Naive thymus-derived CD4-positive, alpha-beta T cell (primary cell): ENCODE data around the gene PPY. TPM values are rescaled to one million over a fixed set of nuclear protein-coding genes. Genes with fewer than 3 reads are reported as not detected.

ENCODE experiments used
- ATAC-seq: fragments of 150-1000 bp; cut with Tn5 transposase; 2 replicates; pipeline ENCODE4 v1.10.0; 2021; ENCODE audit warnings: mild to moderate bottlenecking, moderate library complexity
- CTCF ChIA-PET: fragments of 350-600 bp; sonication (Branson Sonifier 250); formaldehyde crosslinking; loops from one replicate; lab custom pipeline; 2021; ENCODE audit warnings: antibody characterized with exemption; lab: Charles Lee
- POLR2A ChIA-PET: fragments of 350-600 bp; sonication (Branson Sonifier 250); formaldehyde crosslinking; loops from one replicate; lab custom pipeline; 2021; ENCODE audit warnings: antibody characterized with exemption, inconsistent platforms; lab: Charles Lee
- DNase-seq, 9 donors: peaks; one replicate each; pipeline versions ENCODE4 v3.0.0 to v3.0.0-alpha.2; 2020 to 2022; ENCODE audit warnings: mixed read lengths in 1 of 9
- H3K27ac ChIP-seq: one replicate; pipeline ENCODE4 v1.7.0; 2013; ENCODE audit warnings: mild to moderate bottlenecking, low read depth, low read length, moderate library complexity
- H3K27me3 ChIP-seq, 2 donors: one replicate each; pipeline ENCODE4 v1.7.0; 2013; ENCODE audit warnings: low read length in 2 of 2, mild to moderate bottlenecking in 2 of 2, moderate library complexity in 2 of 2; ENCODE audit not compliant: control insufficient read depth in 2 of 2, insufficient read depth in 2 of 2
- H3K36me3 ChIP-seq, 3 experiments: 1 replicate in 2 of 3; 2 replicates in 1 of 3; pipeline ENCODE4 v1.7.0; 2013; ENCODE audit warnings: low read length in 3 of 3, mild to moderate bottlenecking in 3 of 3, moderate library complexity in 1 of 3; ENCODE audit not compliant: insufficient read depth in 3 of 3, control insufficient read depth in 2 of 3
- H3K4me1 ChIP-seq, 2 donors: one replicate each; pipeline ENCODE4 v1.7.0; 2013; ENCODE audit warnings: low read length in 2 of 2, mild to moderate bottlenecking in 2 of 2, moderate library complexity in 1 of 2; ENCODE audit not compliant: control insufficient read depth in 2 of 2, insufficient read depth in 2 of 2
- H3K4me3 ChIP-seq: 2 replicates; pipeline ENCODE4 v1.7.0; 2013; ENCODE audit warnings: mild to moderate bottlenecking, low read length
- H3K9me3 ChIP-seq, 3 experiments: 1 replicate in 2 of 3; 2 replicates in 1 of 3; pipeline ENCODE4 v1.7.0; 2013; ENCODE audit warnings: low read length in 3 of 3; ENCODE audit not compliant: control insufficient read depth in 2 of 3
- H3K27ac Mint-ChIP-seq, 9 donors: one replicate each; pipeline ENCODE4 v1.8.0; 2020 to 2022; ENCODE audit warnings: mixed read lengths in 9 of 9, mild to moderate bottlenecking in 8 of 9, moderate library complexity in 5 of 9, inconsistent platforms in 2 of 9
- H3K27me3 Mint-ChIP-seq, 5 donors: one replicate each; pipeline ENCODE4 v1.8.0; 2021 to 2022; ENCODE audit warnings: mixed read lengths in 5 of 5, mild to moderate bottlenecking in 1 of 5
- H3K36me3 Mint-ChIP-seq, 5 donors: one replicate each; pipeline ENCODE4 v1.8.0; 2020 to 2022; ENCODE audit warnings: mixed read lengths in 5 of 5, mild to moderate bottlenecking in 3 of 5, inconsistent platforms in 1 of 5
- H3K4me1 Mint-ChIP-seq, 7 donors: one replicate each; pipeline ENCODE4 v1.8.0; 2020 to 2022; ENCODE audit warnings: mixed read lengths in 7 of 7, mild to moderate bottlenecking in 3 of 7, inconsistent platforms in 1 of 7
- H3K4me3 Mint-ChIP-seq, 10 donors: one replicate each; pipeline ENCODE4 v1.8.0; 2020 to 2022; ENCODE audit warnings: mild to moderate bottlenecking in 10 of 10, mixed read lengths in 10 of 10, moderate library complexity in 6 of 10, inconsistent platforms in 2 of 10
- H3K9me3 Mint-ChIP-seq, 11 donors: one replicate each; pipeline ENCODE4 v1.8.0; 2020 to 2022; ENCODE audit warnings: mixed read lengths in 11 of 11, mild to moderate bottlenecking in 4 of 11, inconsistent platforms in 1 of 11, moderate library complexity in 1 of 11
- intact Hi-C, 2 donors: fragments of 100-400 bp; cut with micrococcal nuclease; formaldehyde crosslinking; loops; one replicate each; pipeline ENCODE4 v1.15.1; 2023
- polyA plus RNA-seq, 2 donors: library from polyadenylated mRNA; unstranded; fragments of 300-500 nt; fragmentation: Illumina TruSeq; gene quantifications; one replicate each; pipeline ENCODE4 v1.2.3, GENCODE V29; 2021
- total RNA-seq, 6 experiments: library from RNA in 5 of 6; stranded (reverse) in 5 of 6; gene quantifications; 1 replicate in 5 of 6; 2 replicates in 1 of 6; pipeline ENCODE4 v1.2.3 and lab custom pipeline; 2021 to 2026

PPY gene
- total and polyA plus RNA-seq, 7 experiments from 2014 or later = not detected

- H3K36me3 Mint-ChIP-seq = no peaks in the 10 kb centered on the region
- peaks cover 0 to 11% (median 0%) of the 10 kb centered on the region in 5 donors for H3K27me3 Mint-ChIP-seq
- Histone ChIP-seq H3K27me3 (no peaks in the 10 kb centered on the region), H3K4me3 (peak overlapping the region; percentile 65), H3K36me3 (no peaks in the 10 kb centered on the region), H3K4me1 (peaks cover 0 to 9% of the 10 kb centered on the region in 2 donors), H3K9me3 (no peaks in the 10 kb centered on the region), H3K27ac (peak overlapping the region; percentile 65)
- peaks cover 0 to 1% (median 0%) of the 10 kb centered on the region in 11 donors for H3K9me3 Mint-ChIP-seq
- ChIA-PET CTCF (interaction anchor here (0.7 to 1.9 kb wide), 4 partner anchors 10 to 508 kb away, joined by 3 to 8 read pairs (median 4); partner anchors contain the start of genes MPP2 and PPY), POLR2A (interaction anchor here (0.6 to 1.3 kb wide), 3 partner anchors 8 to 29 kb away, joined by 3 to 5 read pairs (median 3); no protein-coding TSS in a partner anchor)
- ATAC-seq (no peak), DNase-seq (peak in 1 of 9 donors; percentile 5)
- H3K4me3 Mint-ChIP-seq = peak overlapping the region; percentile 72 to 89 (median 83)
- peaks cover 10 to 28% (median 17%) of the 10 kb centered on the region in 7 donors for H3K4me1 Mint-ChIP-seq
- intact Hi-C loops = loop anchor here in 1 of 2 donors (10.0 kb wide), 1 partner anchor 127 kb away; no protein-coding TSS in a partner anchor
- peak overlapping the region in 7 of 9 donors; percentile 6 to 84 (median 68) for H3K27ac Mint-ChIP-seq
Measured at GRCh38 chr17:43918026-43918389, 24.3 kb downstream of the PPY start.

DNA sequence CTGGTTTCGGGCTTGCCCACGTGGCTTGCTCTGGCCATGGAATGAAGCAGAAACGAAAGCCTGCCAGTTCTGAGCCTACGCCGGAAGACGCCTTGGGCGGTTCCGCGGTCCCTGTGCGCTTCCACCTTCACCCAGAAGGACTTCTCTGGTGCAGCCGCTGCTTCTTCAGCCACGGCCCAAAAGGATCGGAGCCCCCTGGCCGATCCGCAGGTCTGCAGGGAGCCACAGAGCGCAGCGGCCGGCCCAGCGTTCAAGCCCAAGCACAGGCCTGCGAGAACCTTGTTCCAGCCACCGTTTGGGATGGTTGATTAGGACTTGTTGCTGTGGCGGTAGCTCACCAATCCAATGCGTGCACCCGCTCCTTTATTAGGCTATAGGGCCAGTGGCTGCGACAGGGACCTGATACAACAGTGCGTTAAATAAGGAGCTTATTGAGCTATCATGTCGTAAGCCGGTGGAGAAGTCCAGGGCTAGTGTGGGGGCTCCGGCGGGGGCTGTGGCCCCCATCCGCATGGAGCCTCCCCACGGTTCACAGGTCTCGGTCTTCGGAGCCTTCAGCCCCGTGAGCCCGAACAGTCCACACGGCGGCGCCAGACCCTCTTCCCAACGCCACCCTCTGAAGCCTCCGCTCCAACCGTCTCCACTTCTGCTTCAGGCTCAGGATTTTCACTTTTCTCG lies 24.8 kb downstream of the PPY start:
- ATAC-seq = peak; percentile 85
- no peaks in the 10 kb centered on the region for H3K27me3 ChIP-seq
- Mint-ChIP-seq H3K9me3 (peaks cover 0 to 1% (median 0%) of the 10 kb centered on the region in 11 donors), H3K27ac (peak overlapping the region; percentile 6 to 84 (median 68)), H3K4me3 (peak overlapping the region; percentile 72 to 89 (median 83)), H3K4me1 (peaks cover 10 to 28% (median 17%) of the 10 kb centered on the region in 7 donors), H3K36me3 (no peaks in the 10 kb centered on the region), H3K27me3 (peaks cover 0 to 11% (median 0%) of the 10 kb centered on the region in 5 donors)
- peak; percentile 34 to 56 (median 46) for DNase-seq
- no peaks in the 10 kb centered on the region for H3K9me3 ChIP-seq
- H3K4me1 ChIP-seq = peaks cover 0 to 9% of the 10 kb centered on the region in 2 donors
- ChIA-PET CTCF (interaction anchor here (0.6 to 1.9 kb wide), 7 partner anchors 9 to 508 kb away, joined by 3 to 8 read pairs (median 3); partner anchors contain the start of genes MPP2 and PPY), POLR2A (interaction anchor here (0.6 to 1.3 kb wide), 4 partner anchors 8 to 29 kb away, joined by 3 to 5 read pairs (median 4); partner anchors contain the start of gene MPP2)
- no peaks in the 10 kb centered on the region for H3K36me3 ChIP-seq
- H3K4me3 ChIP-seq = peak overlapping the region; percentile 65
- peak overlapping the region; percentile 65 for H3K27ac ChIP-seq
- intact Hi-C loops = loop anchor here in 1 of 2 donors (1.0 to 10.0 kb wide), 6 partner anchors 10 to 127 kb away; partner anchors contain the start of gene MPP2

DNA sequence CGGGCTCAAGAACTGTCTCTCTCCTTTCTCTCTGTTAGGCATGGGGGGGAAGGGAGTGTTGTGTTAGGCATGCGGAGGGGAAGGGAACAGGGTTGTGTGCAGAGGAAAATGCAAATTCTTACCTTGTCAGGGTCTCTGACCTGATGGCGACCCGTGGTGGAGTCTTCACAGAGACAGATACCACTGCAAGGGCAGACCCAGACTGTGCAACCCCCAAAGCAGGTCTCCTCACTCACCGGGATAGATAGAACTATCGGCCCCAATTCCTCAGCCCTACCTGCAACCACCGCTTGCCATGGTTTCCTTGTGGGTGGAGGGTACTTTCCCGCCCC lies 25.3 kb downstream of the PPY start:
- peak overlapping the region; percentile 65 for H3K4me3 ChIP-seq
- ChIA-PET CTCF (interaction anchor here (0.6 to 1.9 kb wide), 6 partner anchors 9 to 424 kb away, joined by 3 to 8 read pairs (median 4); partner anchors contain the start of genes MPP2 and PPY), POLR2A (interaction anchor here (0.9 to 1.3 kb wide), 2 partner anchors 10 to 30 kb away, joined by 3 to 5 read pairs; partner anchors contain the start of gene MPP2)
- no peaks in the 10 kb centered on the region for H3K27me3 ChIP-seq
- no peaks in the 10 kb centered on the region for H3K36me3 ChIP-seq
- DNase-seq (no peak), ATAC-seq (no peak)
- peak overlapping the region; percentile 65 for H3K27ac ChIP-seq
- Mint-ChIP-seq H3K4me1 (peaks cover 10 to 28% (median 17%) of the 10 kb centered on the region in 7 donors), H3K36me3 (no peaks in the 10 kb centered on the region), H3K9me3 (peaks cover 0 to 1% (median 0%) of the 10 kb centered on the region in 11 donors), H3K27me3 (peaks cover 0 to 11% (median 0%) of the 10 kb centered on the region in 5 donors), H3K4me3 (peak overlapping the region; percentile 72 to 89 (median 83)), H3K27ac (peak overlapping the region; percentile 6 to 84 (median 66))
- H3K4me1 ChIP-seq = peaks cover 0 to 9% of the 10 kb centered on the region in 2 donors
- intact Hi-C loops = loop anchor here in 1 of 2 donors (1.0 to 10.0 kb wide), 6 partner anchors 10 to 128 kb away; partner anchors contain the start of gene MPP2
- no peaks in the 10 kb centered on the region for H3K9me3 ChIP-seq

DNA sequence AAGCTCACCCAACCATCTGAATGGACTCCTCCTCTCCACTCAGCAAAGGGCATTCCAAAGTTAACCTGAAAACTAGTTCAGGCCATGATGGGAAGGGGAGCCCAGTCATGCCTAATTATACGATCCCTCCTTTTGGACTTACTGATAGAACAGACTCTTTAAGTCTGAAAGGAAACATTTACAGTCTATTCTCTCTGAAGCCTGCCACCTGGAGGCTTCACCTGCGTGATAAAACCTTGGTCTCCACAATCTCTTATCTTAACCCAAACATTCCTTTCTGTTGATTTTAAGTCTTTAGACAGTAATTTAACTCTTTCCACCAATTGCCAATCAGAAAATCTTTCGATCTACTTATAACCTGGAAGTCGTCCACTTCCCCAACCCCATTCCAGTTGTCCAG lies 25.9 kb downstream of the PPY start:
- Histone ChIP-seq H3K36me3 (no peaks in the 10 kb centered on the region), H3K4me3 (no peak overlapping the region), H3K4me1 (peaks cover 0 to 9% of the 10 kb centered on the region in 2 donors), H3K27ac (no peak overlapping the region), H3K27me3 (no peaks in the 10 kb centered on the region), H3K9me3 (no peaks in the 10 kb centered on the region)
- Mint-ChIP-seq H3K27me3 (peaks cover 0 to 11% (median 0%) of the 10 kb centered on the region in 5 donors), H3K9me3 (peaks cover 0 to 1% (median 0%) of the 10 kb centered on the region in 11 donors), H3K4me1 (peaks cover 10 to 28% (median 17%) of the 10 kb centered on the region in 7 donors), H3K36me3 (no peaks in the 10 kb centered on the region), H3K27ac (peak overlapping the region in 7 of 9 donors; percentile 3 to 77 (median 46)), H3K4me3 (peak overlapping the region in 9 of 10 donors; percentile 72 to 89 (median 83))
- POLR2A ChIA-PET = interaction anchor here (1.2 to 1.3 kb wide), 2 partner anchors 10 to 12 kb away, joined by 4 to 5 read pairs; partner anchors contain the start of gene MPP2
- ATAC-seq (no peak), DNase-seq (no peak)
- CTCF ChIA-PET = interaction anchor here (2.7 kb wide), 1 partner anchor 28 kb away, joined by 12 read pairs; no protein-coding TSS in a partner anchor
- intact Hi-C loops = loop anchor here in 1 of 2 donors (10.0 kb wide), 1 partner anchor 128 kb away; no protein-coding TSS in a partner anchor

- no peak for DNase-seq
- ChIA-PET CTCF (interaction anchor here (2.7 kb wide), 1 partner anchor 28 kb away, joined by 12 read pairs; no protein-coding TSS in a partner anchor), POLR2A (interaction anchor here (1.2 kb wide), 1 partner anchor 13 kb away, joined by 4 read pairs; no protein-coding TSS in a partner anchor)
- Mint-ChIP-seq H3K9me3 (peaks cover 0 to 1% (median 0%) of the 10 kb centered on the region in 11 donors), H3K4me3 (peak overlapping the region in 1 of 10 donors; percentile 30), H3K27ac (no peak overlapping the region), H3K36me3 (no peaks in the 10 kb centered on the region), H3K4me1 (peaks cover 10 to 28% (median 16%) of the 10 kb centered on the region in 7 donors), H3K27me3 (peaks cover 0 to 11% (median 0%) of the 10 kb centered on the region in 5 donors)
- H3K27ac ChIP-seq = no peak overlapping the region
- intact Hi-C loops = loop anchor here in 1 of 2 donors (10.0 kb wide), 1 partner anchor 129 kb away; no protein-coding TSS in a partner anchor
- no peak overlapping the region for H3K4me3 ChIP-seq
- H3K9me3 ChIP-seq = no peaks in the 10 kb centered on the region
- H3K4me1 ChIP-seq = peaks cover 0 to 9% of the 10 kb centered on the region in 2 donors
- no peaks in the 10 kb centered on the region for H3K27me3 ChIP-seq
- no peaks in the 10 kb centered on the region for H3K36me3 ChIP-seq
- no peak for ATAC-seq
Measured at GRCh38 chr17:43915559-43915958, 26.7 kb downstream of the PPY start.

GRCh38 chr17:43914451-43914850 lies 27.8 kb downstream of the PPY start:
- ChIA-PET POLR2A (interaction anchor here (1.0 kb wide), 1 partner anchor 11 kb away, joined by 3 read pairs; no protein-coding TSS in a partner anchor), CTCF (interaction anchor here (0.5 to 2.7 kb wide), 8 partner anchors 11 to 430 kb away, joined by 3 to 12 read pairs (median 3); no protein-coding TSS in a partner anchor)
- peaks cover 10 to 28% (median 15%) of the 10 kb centered on the region in 7 donors for H3K4me1 Mint-ChIP-seq
- intact Hi-C loops = loop anchor here in 1 of 2 donors (10.0 kb wide), 1 partner anchor 130 kb away; no protein-coding TSS in a partner anchor
- Histone ChIP-seq H3K27ac (no peak overlapping the region), H3K36me3 (no peaks in the 10 kb centered on the region), H3K4me3 (no peak overlapping the region), H3K27me3 (no peaks in the 10 kb centered on the region), H3K4me1 (peaks cover 0 to 9% of the 10 kb centered on the region in 2 donors), H3K9me3 (no peaks in the 10 kb centered on the region)
- no peak overlapping the region for H3K4me3 Mint-ChIP-seq
- no peaks in the 10 kb centered on the region for H3K36me3 Mint-ChIP-seq
- no peak for DNase-seq
- no peak overlapping the region for H3K27ac Mint-ChIP-seq
- peaks cover 0 to 17% (median 0%) of the 10 kb centered on the region in 5 donors for H3K27me3 Mint-ChIP-seq
- no peak for ATAC-seq
- H3K9me3 Mint-ChIP-seq = peaks cover 0 to 1% (median 0%) of the 10 kb centered on the region in 11 donors
